GM12878 (cell line): ENCODE results near the gene NT5C2. TPM values are rescaled to one million over a fixed set of nuclear protein-coding genes. Genes with fewer than 3 reads are reported as not detected.

Experiments
- BHLHE40 ChIP-seq, 2 experiments: fragments of 450-650 bp in 1 of 2; IDR thresholded peaks; 2 replicates each; pipeline ENCODE4 v1.6.1; 2011 to 2017; ENCODE audit warnings: low read depth in 2 of 2, borderline replicate concordance in 1 of 2, improper control_type of control experiment in 1 of 2, low read length in 1 of 2, mild to moderate bottlenecking in 1 of 2
- CHD1 ChIP-seq: IDR thresholded peaks from 2 replicates; pipeline ENCODE4 v1.6.1; 2012; ENCODE audit warnings: low read depth, low read length, improper control_type of control experiment
- E4F1 ChIP-seq: fragments of 450-650 bp; IDR thresholded peaks from 2 replicates; pipeline ENCODE4 v1.6.1; 2018; ENCODE audit warnings: borderline replicate concordance, mild to moderate bottlenecking; ENCODE audit not compliant: partially characterized antibody
- EED ChIP-seq: sonication (generic); IDR thresholded peaks from 2 replicates; pipeline ENCODE4 v1.6.1; 2016; ENCODE audit warnings: antibody characterized with exemption, low read depth
- HDGF ChIP-seq: fragments of 450-650 bp; IDR thresholded peaks from 2 replicates; pipeline ENCODE4 v1.6.1; 2016; ENCODE audit warnings: antibody characterized with exemption
- LARP7 ChIP-seq: fragments of 450-650 bp; IDR thresholded peaks from 2 replicates; pipeline ENCODE4 v1.6.1; 2017; ENCODE audit warnings: mild to moderate bottlenecking
- MYC ChIP-seq: IDR thresholded peaks from 2 replicates; pipeline ENCODE4 v1.6.1; 2011; ENCODE audit warnings: mild to moderate bottlenecking, low read length, moderate library complexity, inconsistent platforms; ENCODE audit not compliant: insufficient read depth, insufficient replicate concordance, insufficient read length, severe bottlenecking
- NBN ChIP-seq: fragments of 450-650 bp; IDR thresholded peaks from 2 replicates; pipeline ENCODE4 v1.6.1; 2016
- NFIC ChIP-seq: IDR thresholded peaks from 2 replicates; pipeline ENCODE4 v1.6.1; 2012; ENCODE audit warnings: low read depth, mild to moderate bottlenecking, inconsistent platforms, low read length, moderate library complexity
- NRF1 ChIP-seq: conservative IDR thresholded peaks from 2 replicates; pipeline ENCODE4 v1.6.1; 2011; ENCODE audit warnings: mild to moderate bottlenecking, low read depth, low read length, improper control_type of control experiment
- RAD21 ChIP-seq: IDR thresholded peaks from 2 replicates; pipeline ENCODE4 v1.6.1; 2011; ENCODE audit warnings: mild to moderate bottlenecking, low read depth, low read length, moderate library complexity; ENCODE audit not compliant: insufficient read depth
- REST ChIP-seq: IDR thresholded peaks from 2 replicates; pipeline ENCODE4 v1.6.1; 2012; ENCODE audit warnings: mild to moderate bottlenecking, low read depth, low read length
- SIX5 ChIP-seq: IDR thresholded peaks from 2 replicates; pipeline ENCODE4 v1.6.1; 2011; ENCODE audit warnings: mild to moderate bottlenecking, low read depth, low read length, moderate library complexity; ENCODE audit not compliant: severe bottlenecking
- SPI1 ChIP-seq: IDR thresholded peaks from 2 replicates; pipeline ENCODE4 v1.6.1; 2011; ENCODE audit warnings: low read depth, mild to moderate bottlenecking, low read length, moderate library complexity, borderline replicate concordance; ENCODE audit not compliant: insufficient read depth
- TARDBP ChIP-seq: IDR thresholded peaks from 2 replicates; pipeline ENCODE4 v1.6.1; 2016; ENCODE audit warnings: borderline replicate concordance
- ZNF217 ChIP-seq: fragments of 450-650 bp; IDR thresholded peaks from 2 replicates; pipeline ENCODE4 v1.6.1; 2017; ENCODE audit warnings: antibody characterized with exemption, mild to moderate bottlenecking
- ZNF687 ChIP-seq: fragments of 450-650 bp; IDR thresholded peaks from 2 replicates; pipeline ENCODE4 v1.6.1; 2017; ENCODE audit warnings: mild to moderate bottlenecking, moderate library complexity
- ZZZ3 ChIP-seq: IDR thresholded peaks from 2 replicates; pipeline ENCODE4 v1.6.1; 2011; ENCODE audit warnings: low read depth; ENCODE audit not compliant: control insufficient read depth, insufficient read length
- polyA plus RNA-seq, 11 experiments: library from polyadenylated mRNA; depleted of rRNA in 4 of 11; unstranded in 6 of 11; stranded (reverse) in 5 of 11; fragments of >200 nt; fragmentation: Nextera tagmentation in 4 of 11; fragmentation: Illumina TruSeq in 1 of 11; extraction: Ambion mirVana in 4 of 11; extraction: Trizol in 1 of 11; gene quantifications; 1 replicate in 1 of 11; 2 replicates in 10 of 11; pipeline versions ENCODE4 v1.2.1 to v1.2.3, GENCODE V29; 2011 to 2016; ENCODE audit warnings: inconsistent platforms in 2 of 11, missing spikeins in 2 of 11, low read depth in 1 of 11
- total RNA-seq, 4 experiments: library from RNA; depleted of rRNA in 3 of 4; stranded (reverse); fragments of >200 nt in 3 of 4; fragmentation: Illumina TruSeq in 1 of 4; extraction: Trizol in 1 of 4; gene quantifications; 2 replicates each; pipeline versions ENCODE4 v1.2.1 to v1.2.3, GENCODE V29; 2013 to 2021
- TF ChIP-seq, protein P1 (sequence below): IDR thresholded peaks from 2 replicates; pipeline ENCODE4 v1.6.1; 2011; ENCODE audit warnings: low read depth, low read length, improper control_type of control experiment, borderline replicate concordance

NT5C2 gene
- total and polyA plus RNA-seq, 10 of the 15 experiments (the other 5 are each of a cell fraction or from before 2014, with no cell fraction given): 15.8 to 70.1 (median 56.0) TPM

- TF ChIP-seq, protein P1, sequence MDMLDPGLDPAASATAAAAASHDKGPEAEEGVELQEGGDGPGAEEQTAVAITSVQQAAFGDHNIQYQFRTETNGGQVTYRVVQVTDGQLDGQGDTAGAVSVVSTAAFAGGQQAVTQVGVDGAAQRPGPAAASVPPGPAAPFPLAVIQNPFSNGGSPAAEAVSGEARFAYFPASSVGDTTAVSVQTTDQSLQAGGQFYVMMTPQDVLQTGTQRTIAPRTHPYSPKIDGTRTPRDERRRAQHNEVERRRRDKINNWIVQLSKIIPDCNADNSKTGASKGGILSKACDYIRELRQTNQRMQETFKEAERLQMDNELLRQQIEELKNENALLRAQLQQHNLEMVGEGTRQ: no peak
- TF ChIP-seq ZZZ3 (no peak), E4F1 (no peak), REST (no peak), LARP7 (no peak), ZNF687 (no peak), TARDBP (no peak), SIX5 (no peak), NFIC (no peak), NRF1 (no peak), ZNF217 (0 out of 2 replicates have a peak, but pooled peaks have one; percentile 11), EED (no peak), NBN (0 out of 2 replicates have a peak, but pooled peaks have one; percentile 19), SPI1 (no peak), RAD21 (no peak), CHD1 (no peak), HDGF (no peak), BHLHE40 (IDR thresholded peaks at IDR 0.05; ENCODE audit: borderline replicate concordance in 1 of 2, low read depth in 2 of 2, low read length in 1 of 2) (peak in 1 of 2 experiments; percentile 31; a peak in 1 of 4 replicates), MYC (no peak)
Measured at GRCh38 chr10:103193107-103193819, at the start of gene NT5C2 (continued).
